HepG2 (cell line): ENCODE data around the gene ICE2. TPM values are rescaled to one million over a fixed set of nuclear protein-coding genes. Genes with fewer than 3 reads are reported as not detected.
A peak's percentile ranks its signal among the peaks of the same experiment; 100 is the strongest.

Source experiments
- ATAC-seq: fragments of 200-7000 bp; cut with Tn5 transposase; 3 replicates; pipeline ENCODE4 v1.9.1; 2020; ENCODE audit warnings: mild to moderate bottlenecking, moderate library complexity
- BruUV-seq: library from RNA; stranded (reverse); fragments of 400-500 nt; replicated peaks from 2 replicates; lab custom pipeline; 2021; lab: Mats Ljungman, UMichigan
- CTCF ChIA-PET: fragments of 300-600 bp; formaldehyde crosslinking; extraction: SDS; loops from one replicate; lab custom pipeline; 2021; ENCODE audit warnings: low total read pairs, inconsistent platforms, low intra/inter-chr PET ratio; lab: Yijun Ruan, JAX
- POLR2A ChIA-PET: fragments of 350-600 bp; sonication (Branson Sonifier 250); formaldehyde crosslinking; loops from one replicate; lab custom pipeline; 2020; ENCODE audit warnings: antibody characterized with exemption, inconsistent platforms; lab: Yijun Ruan, JAX
- DNase-seq: peaks from one replicate; pipeline ENCODE4 v3.0.0-alpha.2; 2015; ENCODE audit warnings: low spot score
- FAIRE-seq: peaks from 3 replicates; lab custom pipeline; 2011; peaks lifted over from hg19 to GRCh38; lab: Jason Lieb, UNC
- H2AFZ ChIP-seq: one replicate; pipeline ENCODE4 v1.6.1; 2011; ENCODE audit warnings: low read length, inconsistent platforms
- H3K27ac ChIP-seq: fragments of 300-600 bp; 3 replicates; pipeline ENCODE4 v1.8.0; 2011; ENCODE audit warnings: mixed run types, mild to moderate bottlenecking, mixed read lengths, low read length, inconsistent platforms; ENCODE audit not compliant: insufficient read depth; ENCODE audit errors: extremely low read length
- H3K27me3 ChIP-seq, 2 experiments: fragments of 200-600 bp in 1 of 2; 2 replicates in 1 of 2; 3 replicates in 1 of 2; pipeline versions ENCODE4 v1.6.0 to v1.8.0; 2011; ENCODE audit warnings: low read length in 2 of 2, mild to moderate bottlenecking in 2 of 2, moderate library complexity in 2 of 2, inconsistent platforms in 1 of 2; ENCODE audit not compliant: insufficient read depth in 2 of 2, control insufficient read depth in 1 of 2
- H3K36me3 ChIP-seq, 2 experiments: fragments of 200-600 bp in 1 of 2; replicated peaks in 1 of 2; 2 replicates in 1 of 2; 3 replicates in 1 of 2; pipeline versions ENCODE4 v1.5.1 to v1.8.0; 2011; ENCODE audit warnings: low read length in 2 of 2, inconsistent platforms in 1 of 2; ENCODE audit not compliant: insufficient read depth in 2 of 2, control insufficient read depth in 1 of 2
- H3K4me1 ChIP-seq: 2 replicates; pipeline ENCODE4 v1.5.1; 2012; ENCODE audit warnings: low read length, inconsistent platforms; ENCODE audit not compliant: insufficient read depth
- H3K4me2 ChIP-seq: 2 replicates; pipeline ENCODE4 v1.6.0; 2011; ENCODE audit warnings: low read depth, low read length, inconsistent platforms
- H3K4me3 ChIP-seq, 3 experiments: fragments of 200-600 bp in 1 of 3; sonication (generic), shearing (Covaris generic) in 1 of 3; replicated peaks in 1 of 3; 2 replicates each; pipeline ENCODE4 v1.5.1; 2011 to 2016; ENCODE audit warnings: low read length in 3 of 3, inconsistent platforms in 2 of 3, low read depth in 2 of 3, mild to moderate bottlenecking in 2 of 3, control low read depth in 1 of 3, mixed read lengths in 1 of 3; ENCODE audit not compliant: insufficient read depth in 1 of 3
- H3K79me2 ChIP-seq: one replicate; pipeline ENCODE4 v1.6.1; 2011; ENCODE audit warnings: low read length, inconsistent platforms; ENCODE audit not compliant: insufficient read depth
- H3K9ac ChIP-seq: 2 replicates; pipeline ENCODE4 v1.6.0; 2011; ENCODE audit warnings: mild to moderate bottlenecking, low read depth, low read length, inconsistent platforms; ENCODE audit not compliant: insufficient read depth
- H3K9me3 ChIP-seq: 2 replicates; pipeline ENCODE4 v1.5.1; 2012; ENCODE audit warnings: mild to moderate bottlenecking, low read length
- H4K20me1 ChIP-seq: 2 replicates; pipeline ENCODE4 v1.6.0; 2011; ENCODE audit warnings: inconsistent platforms, mild to moderate bottlenecking, low read length, moderate library complexity; ENCODE audit not compliant: insufficient read depth
- ELF4 ChIP-seq: sonication (generic); formaldehyde crosslinking; IDR thresholded peaks from 2 replicates; pipeline ENCODE4 v1.5.0; 2020; ENCODE audit warnings: missing genetic modification reagents, mild to moderate bottlenecking, moderate library complexity, borderline replicate concordance
- GATA4 ChIP-seq: sonication (generic); IDR thresholded peaks from 2 replicates; pipeline ENCODE4 v1.6.1; 2016; ENCODE audit warnings: antibody characterized with exemption, low read depth, borderline replicate concordance
- RBM39 ChIP-seq: fragments of 200-400 bp; formaldehyde crosslinking; IDR thresholded peaks from one replicate; pipeline ENCODE4 v1.6.1; 2018; ENCODE audit warnings: antibody characterized with exemption, mild to moderate bottlenecking, low read depth, low read length; ENCODE audit not compliant: poor library complexity, severe bottlenecking
- SALL1 ChIP-seq: sonication (generic); formaldehyde crosslinking; IDR thresholded peaks from 2 replicates; pipeline ENCODE4 v1.8.0; 2022; ENCODE audit warnings: mild to moderate bottlenecking, missing genetic modification reagents
- TEAD3 ChIP-seq: optimal IDR thresholded peaks from 2 replicates; pipeline ENCODE3; 2016; ENCODE audit warnings: borderline replicate concordance
- ZMYM2 ChIP-seq: sonication (generic); formaldehyde crosslinking; IDR thresholded peaks from 2 replicates; pipeline ENCODE4 v1.8.0; 2022; ENCODE audit warnings: mild to moderate bottlenecking, missing genetic modification reagents
- ZNF317 ChIP-seq: sonication (generic); formaldehyde crosslinking; IDR thresholded peaks from 2 replicates; pipeline ENCODE4 v1.5.0; 2020; ENCODE audit warnings: mild to moderate bottlenecking, missing genetic modification reagents
- ZNF34 ChIP-seq: sonication (generic); formaldehyde crosslinking; IDR thresholded peaks from 2 replicates; pipeline ENCODE4 v1.4.0; 2020; ENCODE audit warnings: mild to moderate bottlenecking, missing genetic modification reagents, borderline replicate concordance
- WGBS: methylation state at CpG from one replicate; pipeline ENCODE4 v1.1.6; 2017; ENCODE audit warnings: low lambda C conversion rate; 5-methylcytosine and 5-hydroxymethylcytosine counted together
- in situ Hi-C: cut with HindIII; loops from 2 replicates; pipeline ENCODE4 v1.10.0; 2017; ENCODE audit warnings: low pct_unique_long_range_greater_than_20kb; ENCODE audit not compliant: extremely low pct_ligation_motif_present
- intact Hi-C: fragments of 100-400 bp; cut with micrococcal nuclease; formaldehyde crosslinking; loops from one replicate; pipeline ENCODE4 v1.10.0; 2022; ENCODE audit not compliant: unreplicated experiment
- polyA plus RNA-seq, 8 experiments: library from polyadenylated mRNA; depleted of rRNA in 3 of 8; stranded (reverse) in 7 of 8; unstranded in 1 of 8; fragments of >200 nt; fragmentation: Illumina TruSeq in 4 of 8; extraction: Trizol in 4 of 8; gene quantifications; 2 replicates each; pipeline versions ENCODE4 v1.2.1 to v1.2.3, GENCODE V29; 2011 to 2016; ENCODE audit warnings: low read depth in 4 of 8, missing spikeins in 1 of 8, mixed read lengths in 1 of 8; ENCODE audit not compliant: insufficient read depth in 1 of 8
- total RNA-seq, 5 experiments: library from RNA; depleted of rRNA; stranded (reverse); fragments of >200 nt; fragmentation: Illumina TruSeq; extraction: Trizol; gene quantifications; 2 replicates each; pipeline ENCODE4 v1.2.3, GENCODE V29; 2016; ENCODE audit warnings: low read depth in 1 of 5

ICE2 gene
- total and polyA plus RNA-seq, 2 of the 13 experiments (the other 11 are each of a cell fraction or from before 2014, with no cell fraction given): 24.8 to 26.4 TPM

DNA sequence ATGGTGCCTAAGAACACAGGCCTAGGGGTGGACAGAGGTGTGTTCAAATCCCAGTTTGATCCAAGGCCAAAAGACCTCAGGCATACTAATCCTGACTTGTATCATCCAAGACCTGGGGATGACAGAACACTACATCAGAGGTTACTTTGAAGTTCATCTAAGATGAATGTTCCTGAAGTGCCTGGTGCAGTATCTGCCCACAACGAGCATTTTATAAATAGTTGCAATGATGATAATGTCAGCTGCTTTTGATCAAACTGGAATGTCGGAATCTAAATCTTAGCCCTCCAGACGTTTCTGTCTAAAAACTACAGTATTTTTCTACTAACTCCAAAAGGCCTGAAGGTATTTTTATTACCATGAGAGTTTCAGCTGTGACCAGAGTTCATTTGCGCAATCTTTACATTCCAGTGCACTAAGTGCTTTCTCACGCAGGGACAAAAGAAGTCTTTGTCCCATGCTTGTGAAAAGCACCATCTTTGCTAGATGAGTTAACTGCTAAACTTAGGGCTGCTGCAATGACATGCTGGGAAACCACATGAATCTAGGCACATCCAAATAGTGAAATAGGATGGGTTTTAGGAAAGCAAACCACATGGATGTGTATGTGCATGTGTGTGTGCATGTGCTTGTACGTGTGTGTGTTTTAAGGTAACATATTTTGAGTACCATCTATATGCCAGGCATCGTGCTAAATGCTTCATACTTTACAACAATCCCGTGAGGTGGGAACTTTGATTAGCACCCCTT, 99.2 kb downstream of the ICE2 start (continued):
- no peak for TF ChIP-seq ELF4 (CRISPR knock-in tag)
- peak; percentile 77; the same call in 1 of the 2 replicates for TF ChIP-seq SALL1 (CRISPR knock-in tag)
- peak; percentile 100 for TF ChIP-seq TEAD3
- no peak for TF ChIP-seq ZNF317 (CRISPR knock-in tag)
- TF ChIP-seq GATA4: peak; percentile 73; the same call in 1 of the 2 replicates
- TF ChIP-seq ZMYM2 (CRISPR knock-in tag): no peak

DNA sequence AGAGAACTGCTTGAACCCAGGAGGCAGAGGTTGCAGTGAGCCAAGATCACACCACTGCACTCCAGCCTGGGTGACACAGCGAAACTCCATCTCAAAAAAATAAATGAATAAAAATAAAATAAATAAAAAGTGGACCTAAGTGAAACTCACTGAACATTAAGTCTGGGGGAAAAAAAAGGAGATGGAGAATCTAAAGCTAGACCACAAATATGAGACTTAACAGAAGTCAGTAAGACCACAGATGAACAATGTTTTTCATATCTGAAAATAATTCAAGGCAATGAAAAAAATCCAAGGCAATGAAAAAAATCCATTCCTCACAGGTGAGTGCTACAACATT, 99.8 kb downstream of the ICE2 start:
- TSS peak; percentile 55 for BruUV-seq
- WGBS: 97% methylated on average over 1 of the region's 1 CpG
- no peak for TF ChIP-seq RBM39
- TF ChIP-seq ZNF34 (CRISPR knock-in tag): 0 out of 2 replicates have a peak, but pooled peaks have one; percentile 58
- Histone ChIP-seq H2AFZ (no peak overlapping the region), H3K36me3 (peaks cover 9 to 45% of the 10 kb centered on the region in 2 experiments), H3K9me3 (no peaks in the 10 kb centered on the region), H3K4me1 (peaks cover 85% of the 10 kb centered on the region), H4K20me1 (no peaks in the 10 kb centered on the region), H3K27ac (peak overlapping the region; percentile 98), H3K4me3 (peak overlapping the region in 1 of 3 experiments; percentile 44; a peak in 1 of 6 replicates), H3K27me3 (no peaks in the 10 kb centered on the region), H3K9ac (peak overlapping the region; percentile 74), H3K4me2 (peak overlapping the region; percentile 71), H3K79me2 (peaks cover 18% of the 10 kb centered on the region)
- DNase-seq: no peak
- CTCF ChIA-PET: no interaction called here
- intact Hi-C loops (loop anchor here (1.0 kb wide), 1 partner anchor 14 kb away; no protein-coding TSS in a partner anchor), in situ Hi-C loops (no loop called here)
- FAIRE-seq: no peak
- POLR2A ChIA-PET: interaction anchor here (1.9 to 3.1 kb wide), 3 partner anchors 12 to 22 kb away, joined by 6 to 13 read pairs (median 7); no protein-coding TSS in a partner anchor
- no peak for ATAC-seq
